Transverse colon (tissue), 4 donors: ENCODE data around the gene KAZN. TPM values are rescaled to one million over a fixed set of nuclear protein-coding genes. Genes with fewer than 3 reads are reported as not detected.

Source experiments
- DNase-seq: peaks from one replicate; pipeline ENCODE4 v3.0.0-alpha.2; 2019
- H3K27ac ChIP-seq, 4 donors: fragments of 200-600 bp; sonication (generic); 2 replicates each; pipeline ENCODE4 v1.5.1; 2016 to 2018; ENCODE audit warnings: inconsistent platforms in 4 of 4
- H3K27me3 ChIP-seq: fragments of 200-600 bp; sonication (generic); 2 replicates; pipeline ENCODE4 v1.5.1; 2017; ENCODE audit warnings: inconsistent platforms
- H3K36me3 ChIP-seq, 4 donors: fragments of 200-600 bp; sonication (generic); 2 replicates each; pipeline ENCODE4 v1.5.1; 2017 to 2019; ENCODE audit warnings: inconsistent platforms in 4 of 4
- H3K4me1 ChIP-seq, 4 donors: fragments of 200-600 bp; sonication (generic); 2 replicates each; pipeline ENCODE4 v1.5.1; 2017 to 2020; ENCODE audit warnings: inconsistent platforms in 4 of 4
- H3K4me3 ChIP-seq, 4 donors: fragments of 200-600 bp; sonication (generic); 1 replicate in 1 of 4; 2 replicates in 3 of 4; pipeline versions ENCODE4 v1.5.1 to v1.6.1; 2017 to 2019; ENCODE audit warnings: inconsistent platforms in 4 of 4
- H3K9me3 ChIP-seq, 2 donors: fragments of 200-600 bp; sonication (generic); 2 replicates each; pipeline ENCODE4 v1.5.1; 2017 to 2019; ENCODE audit warnings: inconsistent platforms in 2 of 2
- EP300 ChIP-seq: sonication (generic); formaldehyde crosslinking; IDR thresholded peaks from one replicate; pipeline ENCODE4 v1.6.1; 2017; ENCODE audit warnings: antibody characterized with exemption, low read depth
- POLR2A ChIP-seq: fragments of 450-650 bp; IDR thresholded peaks from one replicate; pipeline ENCODE4 v1.6.1; 2016; ENCODE audit warnings: antibody characterized with exemption, mild to moderate bottlenecking, moderate library complexity
- POLR2AphosphoS5 ChIP-seq, 3 donors: sonication (generic); formaldehyde crosslinking; IDR thresholded peaks; one replicate each; pipeline ENCODE4 v1.6.1; 2016; ENCODE audit warnings: antibody characterized with exemption in 3 of 3
- WGBS, 2 donors: methylation state at CpG; one replicate each; pipeline ENCODE4 v1.1.5; 2018; ENCODE audit warnings: low coverage in 1 of 2; 5-methylcytosine and 5-hydroxymethylcytosine counted together
- in situ Hi-C, 4 donors: fragments of 200-750 bp; cut with MboI; loops; one replicate each; pipeline versions ENCODE4 v1.15.0 to v1.15.1; 2017; ENCODE audit warnings: low sequenced_read_pairs in 3 of 4, low pct_ligation_motif_present in 1 of 4, low pct_unique_long_range_greater_than_20kb in 1 of 4
- intact Hi-C: fragments of 100-400 bp; cut with DNase I; formaldehyde crosslinking; loops from one replicate; pipeline ENCODE4 v1.15.1; 2023; ENCODE audit warnings: low total_unique reads
- total RNA-seq, 4 donors: library from RNA; depleted of rRNA; stranded (reverse); fragments of >200 nt; gene quantifications; one replicate each; pipeline ENCODE4 v1.1.0, GENCODE V29; 2016
- TF ChIP-seq, protein P1 (sequence below), 5 experiments: fragments of 200-600 bp in 3 of 5; fragments of 450-650 bp in 2 of 5; sonication (generic) in 3 of 5; IDR thresholded peaks; 1 replicate in 2 of 5; 2 replicates in 3 of 5; pipeline ENCODE4 v1.5.1; 2016 to 2017; ENCODE audit warnings: antibody characterized with exemption in 5 of 5, inconsistent platforms in 3 of 5, mild to moderate bottlenecking in 2 of 5, moderate library complexity in 1 of 5

KAZN gene
- 10 to 100 TPM; 12.0 to 17.1 (median 16.2) TPM for total RNA-seq

- TF ChIP-seq, protein P1, sequence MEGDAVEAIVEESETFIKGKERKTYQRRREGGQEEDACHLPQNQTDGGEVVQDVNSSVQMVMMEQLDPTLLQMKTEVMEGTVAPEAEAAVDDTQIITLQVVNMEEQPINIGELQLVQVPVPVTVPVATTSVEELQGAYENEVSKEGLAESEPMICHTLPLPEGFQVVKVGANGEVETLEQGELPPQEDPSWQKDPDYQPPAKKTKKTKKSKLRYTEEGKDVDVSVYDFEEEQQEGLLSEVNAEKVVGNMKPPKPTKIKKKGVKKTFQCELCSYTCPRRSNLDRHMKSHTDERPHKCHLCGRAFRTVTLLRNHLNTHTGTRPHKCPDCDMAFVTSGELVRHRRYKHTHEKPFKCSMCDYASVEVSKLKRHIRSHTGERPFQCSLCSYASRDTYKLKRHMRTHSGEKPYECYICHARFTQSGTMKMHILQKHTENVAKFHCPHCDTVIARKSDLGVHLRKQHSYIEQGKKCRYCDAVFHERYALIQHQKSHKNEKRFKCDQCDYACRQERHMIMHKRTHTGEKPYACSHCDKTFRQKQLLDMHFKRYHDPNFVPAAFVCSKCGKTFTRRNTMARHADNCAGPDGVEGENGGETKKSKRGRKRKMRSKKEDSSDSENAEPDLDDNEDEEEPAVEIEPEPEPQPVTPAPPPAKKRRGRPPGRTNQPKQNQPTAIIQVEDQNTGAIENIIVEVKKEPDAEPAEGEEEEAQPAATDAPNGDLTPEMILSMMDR (IDR thresholded peaks at IDR 0.05), result peak in 1 of 5 experiments; percentile 4
- no peak for TF ChIP-seq POLR2A
- no peak for TF ChIP-seq EP300
- TF ChIP-seq POLR2AphosphoS5 (IDR thresholded peaks at IDR 0.05), result no peak
Observed at GRCh38 chr1:14598498-14599182, at the start of gene KAZN. Gene KAZN, plus strand, starts transcription at chr1:14598685.

GRCh38 chr1:14549897-14550620 lies 48.4 kb upstream of the KAZN start:
- H3K36me3 ChIP-seq, result no peaks in the 10 kb centered on the region
- no peaks in the 10 kb centered on the region for H3K9me3 ChIP-seq
- in situ Hi-C loops (no loop called here), intact Hi-C loops (no loop called here)
- no peaks in the 10 kb centered on the region for H3K4me1 ChIP-seq
- TF ChIP-seq POLR2AphosphoS5 (IDR thresholded peaks at IDR 0.05), result no peak
- no peak for TF ChIP-seq EP300
- no peak for TF ChIP-seq POLR2A
- TF ChIP-seq, protein P1 (IDR thresholded peaks at IDR 0.05), result no peak
- no peak overlapping the region for H3K27ac ChIP-seq
- no peaks in the 10 kb centered on the region for H3K27me3 ChIP-seq
- no peak for DNase-seq
- no peak overlapping the region for H3K4me3 ChIP-seq
- 39 to 51% methylated on average over 3 of the region's 3 CpGs for WGBS, 2 donors

More at GRCh38 chr1:14598498-14599182, at the start of gene KAZN:
- no peaks in the 10 kb centered on the region for H3K9me3 ChIP-seq
- H3K27ac ChIP-seq, result peak within 1 kb of the TSS in 3 of 4 donors; percentile 33 to 56 (median 38)
- intact Hi-C loops, result no loop called here
- no peaks in the 10 kb centered on the region for H3K36me3 ChIP-seq
- 11% methylated on average over 48 of the region's 81 CpGs; no CpG with 5 or more reads in 1 of the 2 donors for WGBS, 2 donors
- DNase-seq, result no peak
- peaks cover 0 to 21% (median 17%) of the 10 kb centered on the region in 4 donors for H3K4me1 ChIP-seq
- peak within 1 kb of the TSS in 3 of 4 donors; percentile 28 to 46 (median 39) for H3K4me3 ChIP-seq
- in situ Hi-C loops, result no loop called here
- peaks cover 47% of the 10 kb centered on the region for H3K27me3 ChIP-seq

DNA sequence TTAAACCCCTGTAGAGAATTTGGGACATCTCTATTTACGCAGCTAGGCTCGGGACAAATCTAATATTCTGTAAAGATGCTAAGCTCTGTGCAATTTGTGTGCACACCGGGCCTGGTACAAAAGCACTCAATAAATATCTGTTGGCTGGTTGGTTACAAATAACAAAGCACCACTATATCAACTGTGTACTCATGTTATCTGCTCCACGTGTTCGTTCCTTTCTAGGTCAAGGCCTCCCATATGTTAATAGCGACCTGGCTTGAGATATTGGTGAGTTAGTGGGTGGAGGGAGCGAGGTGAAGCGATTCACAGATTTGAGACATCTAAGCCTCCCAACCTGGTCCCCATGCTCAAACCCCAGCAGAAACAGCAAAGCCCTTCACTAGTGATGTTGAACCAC lies 47.1 kb upstream of the KAZN start:
- in situ Hi-C loops, result no loop called here
- 85 to 88% methylated on average over 7 to 8 of the region's 8 CpGs for WGBS, 2 donors

More for the DNA sequence above, 47.1 kb upstream of the KAZN start:
- no peaks in the 10 kb centered on the region for H3K27me3 ChIP-seq
- intact Hi-C loops, result no loop called here
- H3K36me3 ChIP-seq, result no peaks in the 10 kb centered on the region
- DNase-seq, result no peak
- H3K27ac ChIP-seq, result no peak overlapping the region
- H3K9me3 ChIP-seq, result no peaks in the 10 kb centered on the region
- H3K4me3 ChIP-seq, result no peak overlapping the region
- no peaks in the 10 kb centered on the region for H3K4me1 ChIP-seq
- TF ChIP-seq POLR2AphosphoS5 (IDR thresholded peaks at IDR 0.05) (no peak), POLR2A (no peak), EP300 (no peak)
- TF ChIP-seq, protein P1 (IDR thresholded peaks at IDR 0.05), result no peak
